Fibroblast of the aortic adventitia (primary cell): ENCODE data around the gene CDC26. TPM values are rescaled to one million over a fixed set of nuclear protein-coding genes. Genes with fewer than 3 reads are reported as not detected.

Source experiments
- DNase-seq: peaks from one replicate; pipeline ENCODE4 v3.0.0-alpha.2; 2010; ENCODE audit warnings: low read depth
- H3K4me3 ChIP-seq: 2 replicates; pipeline ENCODE4 v1.5.1; 2011; ENCODE audit warnings: low read depth, mild to moderate bottlenecking, control low read depth, low read length, moderate library complexity
- CTCF ChIP-seq: IDR thresholded peaks from 2 replicates; pipeline ENCODE4 v1.5.1; 2011; ENCODE audit warnings: mild to moderate bottlenecking, low read length, control low read depth, inconsistent platforms; ENCODE audit not compliant: insufficient read depth
- total RNA-seq: library from RNA; depleted of rRNA; stranded (reverse); fragments of >200 nt; gene quantifications from 2 replicates; pipeline ENCODE4 v1.2.3, GENCODE V29; 2012; ENCODE audit warnings: low replicate concordance

The CDC26 gene
- total RNA-seq, 1 donor: 57.1 TPM

GRCh38 chr9:113315231-113315630 is 39.9 kb upstream of the CDC26 start:
- no peak for DNase-seq

GRCh38 chr9:113313261-113313660 is 37.9 kb upstream of the CDC26 start:
- DNase-seq: no peak
- no peak overlapping the region for H3K4me3 ChIP-seq
- no peak for TF ChIP-seq CTCF

More at GRCh38 chr9:113315231-113315630, 39.9 kb upstream of the CDC26 start:
- H3K4me3 ChIP-seq: no peak overlapping the region
- TF ChIP-seq CTCF: no peak

- DNase-seq: no peak
- no peak overlapping the region for H3K4me3 ChIP-seq
- TF ChIP-seq CTCF: no peak
Measured at GRCh38 chr9:113311961-113312360, 36.6 kb upstream of the CDC26 start.

GRCh38 chr9:113310538-113310937 is 35.2 kb upstream of the CDC26 start:
- H3K4me3 ChIP-seq: no peak overlapping the region
- DNase-seq: peak; percentile 67
- TF ChIP-seq CTCF: no peak

- TF ChIP-seq CTCF: peak; percentile 85
- peak; percentile 73 for DNase-seq
Measured at GRCh38 chr9:113309204-113309813, 33.9 kb upstream of the CDC26 start.

DNA sequence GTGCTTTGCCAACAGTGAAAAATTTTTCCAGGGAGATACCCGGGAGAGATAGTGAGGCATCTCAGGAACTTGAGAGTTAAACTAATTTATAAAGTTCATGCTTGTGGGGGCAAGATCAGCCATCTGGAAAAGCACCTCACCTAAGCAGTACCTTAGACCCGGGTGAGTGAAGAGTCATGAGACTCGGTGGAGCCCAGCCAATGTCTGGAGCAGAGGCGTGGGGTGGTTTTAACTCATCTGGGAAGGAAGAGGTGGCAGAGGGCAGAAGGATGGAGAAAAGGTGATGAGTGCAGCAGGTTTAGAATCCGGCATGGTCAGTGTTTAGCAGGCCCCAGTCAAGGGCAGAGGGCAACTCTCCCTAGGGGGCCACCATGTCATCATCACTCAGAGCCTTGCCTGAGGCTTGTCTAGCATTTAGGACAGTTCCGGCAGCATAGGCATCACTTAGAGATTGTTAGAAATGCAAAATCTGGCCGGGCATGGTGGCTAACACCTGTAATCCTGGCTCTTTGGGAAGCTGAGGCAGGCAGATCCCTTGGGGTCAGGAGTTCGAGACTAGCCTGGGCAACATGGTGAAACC is 32.1 kb upstream of the CDC26 start:
- no peak for TF ChIP-seq CTCF
- H3K4me3 ChIP-seq: no peak overlapping the region
- DNase-seq: no peak

More at GRCh38 chr9:113309204-113309813, 33.9 kb upstream of the CDC26 start:
- no peak overlapping the region for H3K4me3 ChIP-seq
